Osteocyte (in vitro differentiated cells): Measurements from ENCODE around the gene TMA7. TPM values are rescaled to one million over a fixed set of nuclear protein-coding genes. Genes with fewer than 3 reads are reported as not detected.
"Not testable (repeated sequence)": the region's sequence is repeated elsewhere in the genome, so short reads cannot be mapped to it uniquely, and the experiment has no call there.

Experiments used
- DNase-seq: peaks from one replicate; pipeline ENCODE4 v3.0.0; 2021; ENCODE audit warnings: mixed read lengths; ENCODE audit not compliant: unreplicated experiment; ENCODE audit errors: extremely low spot score
- H3K27ac Mint-ChIP-seq: one replicate; pipeline ENCODE4 v1.8.0; 2021; ENCODE audit warnings: mild to moderate bottlenecking, mixed read lengths; ENCODE audit not compliant: unreplicated experiment
- H3K27me3 Mint-ChIP-seq: one replicate; pipeline ENCODE4 v1.8.0; 2021; ENCODE audit warnings: mixed read lengths; ENCODE audit not compliant: unreplicated experiment
- H3K36me3 Mint-ChIP-seq: one replicate; pipeline ENCODE4 v1.8.0; 2021; ENCODE audit warnings: mixed read lengths; ENCODE audit not compliant: unreplicated experiment
- H3K4me1 Mint-ChIP-seq: one replicate; pipeline ENCODE4 v1.8.0; 2021; ENCODE audit warnings: mixed read lengths; ENCODE audit not compliant: unreplicated experiment
- H3K4me3 Mint-ChIP-seq: one replicate; pipeline ENCODE4 v1.8.0; 2021; ENCODE audit warnings: mild to moderate bottlenecking, moderate library complexity, mixed read lengths; ENCODE audit not compliant: unreplicated experiment
- H3K9me3 Mint-ChIP-seq: one replicate; pipeline ENCODE4 v1.8.0; 2021; ENCODE audit warnings: mixed read lengths; ENCODE audit not compliant: unreplicated experiment
- CTCF ChIP-seq: fragments of 200-600 bp; sonication (generic); IDR thresholded peaks from 2 replicates; pipeline ENCODE4 v1.5.0; 2021; ENCODE audit warnings: antibody characterized with exemption, mild to moderate bottlenecking, moderate library complexity
- total RNA-seq: library from RNA; stranded (reverse); gene quantifications from 2 replicates; pipeline ENCODE4 v1.2.1, GENCODE V29; 2021

The TMA7 gene
- total RNA-seq, 1 donor from 2014 or later, result 198 TPM

GRCh38 chr3:48398701-48399386, 41.2 kb upstream of the TMA7 start:
- Mint-ChIP-seq H3K27ac (no peak overlapping the region), H3K4me1 (peaks cover 25% of the 10 kb centered on the region), H3K36me3 (peaks cover 3% of the 10 kb centered on the region), H3K9me3 (no peaks in the 10 kb centered on the region), H3K27me3 (peaks cover 18% of the 10 kb centered on the region), H3K4me3 (no peak overlapping the region)
- no peak for TF ChIP-seq CTCF
- DNase-seq, result no peak

- no peak for DNase-seq
- peaks cover 7% of the 10 kb centered on the region for H3K36me3 Mint-ChIP-seq
- TF ChIP-seq CTCF, result no peak
Observed at GRCh38 chr3:48399387-48400172, 40.5 kb upstream of the TMA7 start.

DNA sequence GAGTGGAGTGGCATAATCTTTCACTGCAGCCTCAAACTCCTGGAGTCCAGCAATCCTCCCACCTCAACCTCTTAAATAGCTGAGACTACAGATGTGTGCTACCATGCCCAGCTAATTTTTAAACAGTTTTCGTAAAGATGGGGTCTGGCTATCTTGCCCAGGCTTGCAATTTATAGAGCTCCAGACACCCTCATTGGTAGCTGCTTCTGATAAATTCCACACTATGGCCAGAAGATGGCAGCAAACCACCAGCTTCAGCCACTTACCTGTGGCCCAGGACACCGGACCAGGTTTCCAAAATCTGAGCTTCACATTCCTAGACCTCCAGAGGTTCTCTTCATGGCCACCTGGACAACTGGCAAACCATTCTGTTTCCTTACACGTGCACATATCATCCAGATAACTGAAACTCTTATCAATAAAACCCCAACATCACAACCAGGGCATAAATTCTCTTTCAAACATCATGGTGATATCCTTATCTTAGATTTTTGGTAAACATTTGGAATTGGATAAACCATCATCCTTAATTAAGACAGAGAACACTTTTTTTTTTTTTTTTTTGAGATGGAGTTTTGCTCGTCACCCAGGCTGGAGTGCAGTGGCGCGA, 39.1 kb upstream of the TMA7 start:
- peak; percentile 92 for TF ChIP-seq CTCF
- H3K27me3 Mint-ChIP-seq, result peaks cover 3% of the 10 kb centered on the region
- H3K36me3 Mint-ChIP-seq, result peaks cover 12% of the 10 kb centered on the region
- no peaks in the 10 kb centered on the region for H3K9me3 Mint-ChIP-seq
- H3K4me1 Mint-ChIP-seq, result peaks cover 25% of the 10 kb centered on the region
- no peak for DNase-seq
- H3K4me3 Mint-ChIP-seq, result no peak overlapping the region
- H3K27ac Mint-ChIP-seq, result peak overlapping the region; percentile 84

More at GRCh38 chr3:48399387-48400172, 40.5 kb upstream of the TMA7 start:
- no peak overlapping the region for H3K4me3 Mint-ChIP-seq
- H3K27ac Mint-ChIP-seq, result no peak overlapping the region
- H3K9me3 Mint-ChIP-seq, result no peaks in the 10 kb centered on the region
- peaks cover 25% of the 10 kb centered on the region for H3K4me1 Mint-ChIP-seq
- peaks cover 15% of the 10 kb centered on the region for H3K27me3 Mint-ChIP-seq

GRCh38 chr3:48401434-48401901, 38.6 kb upstream of the TMA7 start:
- Mint-ChIP-seq H3K36me3 (peaks cover 14% of the 10 kb centered on the region), H3K4me1 (peaks cover 25% of the 10 kb centered on the region), H3K27ac (peak overlapping the region; percentile 88)
- DNase-seq, H3K27me3 Mint-ChIP-seq, H3K4me3 Mint-ChIP-seq, H3K9me3 Mint-ChIP-seq: not testable (repeated sequence)

- Mint-ChIP-seq H3K36me3 (peaks cover 15% of the 10 kb centered on the region), H3K4me3 (no peak overlapping the region), H3K27me3 (no peaks in the 10 kb centered on the region), H3K4me1 (peaks cover 25% of the 10 kb centered on the region), H3K27ac (peak overlapping the region; percentile 88), H3K9me3 (no peaks in the 10 kb centered on the region)
- DNase-seq, result peak; percentile 85
- TF ChIP-seq CTCF, result no peak
Observed at GRCh38 chr3:48402281-48402732, 37.8 kb upstream of the TMA7 start.
